ENCODE results near the gene COPA. TPM values are rescaled to one million over a fixed set of nuclear protein-coding genes. Genes with fewer than 3 reads are reported as not detected.

Gene COPA
- total and polyA plus RNA-seq, 2 donors (not counting 3 experiments of a cell fraction or from before 2014, with no cell fraction given) = 127 to 185 TPM

DNA sequence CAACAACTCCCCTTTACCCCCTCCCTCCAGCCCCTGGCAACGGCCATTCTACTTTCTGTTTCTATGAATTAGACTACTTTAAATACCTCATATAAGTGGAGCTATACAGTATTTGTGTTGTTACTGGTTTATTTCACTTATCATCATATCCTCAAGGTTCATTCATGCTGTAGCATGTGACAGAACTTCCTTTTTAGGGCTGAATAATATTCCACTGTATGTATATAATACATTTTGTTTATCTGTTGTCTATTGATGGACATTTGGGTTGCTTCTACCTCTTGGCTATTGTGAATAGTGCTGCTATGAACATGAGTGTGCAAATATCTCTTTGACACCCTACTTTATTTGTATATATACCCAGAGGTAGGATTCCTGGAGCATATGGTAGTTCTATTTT lies 26.0 kb upstream of the COPA start:
- H3K36me3 ChIP-seq (ENCODE audit: control insufficient read depth in 2 of 2, extremely low read depth in 1 of 2, insufficient read depth in 2 of 2, low read length in 2 of 2) = no peaks in the 10 kb centered on the region
- no peaks in the 10 kb centered on the region for H3K9me1 ChIP-seq (replicated peaks; ENCODE audit: control insufficient read depth, extremely low read depth, insufficient read depth, low read length)
- TF ChIP-seq POLR2AphosphoS5 (IDR thresholded peaks at IDR 0.05; ENCODE audit: insufficient read depth, low read depth, low read length) (no peak), GATA2 (IDR thresholded peaks at IDR 0.05; ENCODE audit: insufficient read depth, insufficient read length, low read depth, low read length) (no peak), MYC (IDR thresholded peaks at IDR 0.05; ENCODE audit: low read depth, low read length) (no peak), FOS (IDR thresholded peaks at IDR 0.05; ENCODE audit: borderline replicate concordance, insufficient read depth, low read length) (no peak), JUN (IDR thresholded peaks at IDR 0.05; ENCODE audit: borderline replicate concordance, insufficient read depth, insufficient read length, low read depth) (no peak)
- TF ChIP-seq, protein P1, sequence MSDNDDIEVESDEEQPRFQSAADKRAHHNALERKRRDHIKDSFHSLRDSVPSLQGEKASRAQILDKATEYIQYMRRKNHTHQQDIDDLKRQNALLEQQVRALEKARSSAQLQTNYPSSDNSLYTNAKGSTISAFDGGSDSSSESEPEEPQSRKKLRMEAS (IDR thresholded peaks at IDR 0.05; ENCODE audit: insufficient read depth, insufficient read length) = no peak
- TF ChIP-seq, protein P2, sequence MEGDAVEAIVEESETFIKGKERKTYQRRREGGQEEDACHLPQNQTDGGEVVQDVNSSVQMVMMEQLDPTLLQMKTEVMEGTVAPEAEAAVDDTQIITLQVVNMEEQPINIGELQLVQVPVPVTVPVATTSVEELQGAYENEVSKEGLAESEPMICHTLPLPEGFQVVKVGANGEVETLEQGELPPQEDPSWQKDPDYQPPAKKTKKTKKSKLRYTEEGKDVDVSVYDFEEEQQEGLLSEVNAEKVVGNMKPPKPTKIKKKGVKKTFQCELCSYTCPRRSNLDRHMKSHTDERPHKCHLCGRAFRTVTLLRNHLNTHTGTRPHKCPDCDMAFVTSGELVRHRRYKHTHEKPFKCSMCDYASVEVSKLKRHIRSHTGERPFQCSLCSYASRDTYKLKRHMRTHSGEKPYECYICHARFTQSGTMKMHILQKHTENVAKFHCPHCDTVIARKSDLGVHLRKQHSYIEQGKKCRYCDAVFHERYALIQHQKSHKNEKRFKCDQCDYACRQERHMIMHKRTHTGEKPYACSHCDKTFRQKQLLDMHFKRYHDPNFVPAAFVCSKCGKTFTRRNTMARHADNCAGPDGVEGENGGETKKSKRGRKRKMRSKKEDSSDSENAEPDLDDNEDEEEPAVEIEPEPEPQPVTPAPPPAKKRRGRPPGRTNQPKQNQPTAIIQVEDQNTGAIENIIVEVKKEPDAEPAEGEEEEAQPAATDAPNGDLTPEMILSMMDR (IDR thresholded peaks at IDR 0.05; ENCODE audit: extremely low read depth in 1 of 2, insufficient read depth in 1 of 2, low read depth in 1 of 2, low read length in 2 of 2) = no peak
- FAIRE-seq (no peak), DNase-seq (ENCODE audit: low read depth, low spot score) (no peak)
- dilution Hi-C loops (cut with MboI; ENCODE audit: extremely low pct_ligation_motif_present, low sequenced_read_pairs) (no loop called here), intact Hi-C loops (cut with micrococcal nuclease) (no loop called here)
- no TSS peak for BruUV-seq (replicated peaks)
- H3K4me3 ChIP-seq (replicated peaks in 1 of 3; ENCODE audit: insufficient read depth in 1 of 3, low read depth in 1 of 3, low read length in 3 of 3) = no peak overlapping the region
- no peaks in the 10 kb centered on the region for H3K79me2 ChIP-seq (ENCODE audit: control insufficient read depth, insufficient read depth, low read length)
- H3K9ac ChIP-seq (replicated peaks; ENCODE audit: extremely low read depth, insufficient read depth, low read length) = no peak overlapping the region
- H3K27ac ChIP-seq (ENCODE audit: insufficient read depth, low read depth, low read length) = no peak overlapping the region
- no peaks in the 10 kb centered on the region for H4K20me1 ChIP-seq (replicated peaks; ENCODE audit: control insufficient read depth, extremely low read depth, insufficient read depth, low read length)
- H3K4me1 ChIP-seq (ENCODE audit: control insufficient read depth, extremely low read depth, insufficient read depth, low read length) = no peaks in the 10 kb centered on the region
- H3K27me3 ChIP-seq (ENCODE audit: control insufficient read depth in 2 of 2, insufficient read depth in 2 of 2, low read length in 2 of 2) = peaks cover 3 to 13% of the 10 kb centered on the region in 2 experiments
- CTCF ChIA-PET = no interaction called here
- H3K4me2 ChIP-seq (ENCODE audit: insufficient read depth, low read length) = no peak overlapping the region
- no peak overlapping the region for H2AFZ ChIP-seq (ENCODE audit: low read depth, low read length)
- POLR2A ChIA-PET = no interaction called here
- H3K9me3 ChIP-seq (replicated peaks; ENCODE audit: control insufficient read depth, insufficient read depth, low read length) = no peaks in the 10 kb centered on the region

All from endothelial cell of umbilical vein (primary cell).